ENCODE measurements around the gene CCDC30.

DNA sequence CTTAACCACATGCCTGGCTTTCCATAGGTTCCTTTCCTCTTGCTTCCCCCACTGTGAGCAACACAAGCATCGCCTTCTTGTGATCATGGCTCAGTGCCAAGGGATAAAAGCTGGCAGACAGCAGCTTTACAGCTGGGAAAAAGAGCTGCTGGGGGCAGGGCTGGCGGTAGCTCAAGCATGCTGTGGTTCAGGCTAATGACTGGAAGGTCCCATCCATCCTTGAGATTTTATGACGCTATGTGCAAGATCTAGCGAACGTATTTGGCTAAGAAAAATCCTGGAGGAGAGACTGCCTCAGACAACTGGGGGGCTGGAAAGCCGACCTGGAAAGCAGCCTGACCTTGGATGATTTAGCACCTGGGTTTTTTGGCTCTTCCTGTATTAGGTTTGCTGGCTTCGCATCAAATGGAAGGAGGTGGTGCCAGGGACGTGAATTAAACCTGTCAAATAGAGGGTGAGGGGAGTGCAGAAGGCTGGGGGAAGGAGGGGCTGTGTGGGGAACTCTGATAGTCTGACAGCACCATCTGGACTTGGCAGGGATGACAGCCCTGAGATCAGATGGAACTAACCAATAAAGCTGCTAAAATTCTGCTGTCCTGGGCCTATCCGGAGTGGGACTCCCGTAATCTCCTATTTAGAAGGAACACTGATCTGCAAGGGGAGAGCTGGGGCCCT is 42.0 kb upstream of the CCDC30 start:
- TF ChIP-seq, protein P1, sequence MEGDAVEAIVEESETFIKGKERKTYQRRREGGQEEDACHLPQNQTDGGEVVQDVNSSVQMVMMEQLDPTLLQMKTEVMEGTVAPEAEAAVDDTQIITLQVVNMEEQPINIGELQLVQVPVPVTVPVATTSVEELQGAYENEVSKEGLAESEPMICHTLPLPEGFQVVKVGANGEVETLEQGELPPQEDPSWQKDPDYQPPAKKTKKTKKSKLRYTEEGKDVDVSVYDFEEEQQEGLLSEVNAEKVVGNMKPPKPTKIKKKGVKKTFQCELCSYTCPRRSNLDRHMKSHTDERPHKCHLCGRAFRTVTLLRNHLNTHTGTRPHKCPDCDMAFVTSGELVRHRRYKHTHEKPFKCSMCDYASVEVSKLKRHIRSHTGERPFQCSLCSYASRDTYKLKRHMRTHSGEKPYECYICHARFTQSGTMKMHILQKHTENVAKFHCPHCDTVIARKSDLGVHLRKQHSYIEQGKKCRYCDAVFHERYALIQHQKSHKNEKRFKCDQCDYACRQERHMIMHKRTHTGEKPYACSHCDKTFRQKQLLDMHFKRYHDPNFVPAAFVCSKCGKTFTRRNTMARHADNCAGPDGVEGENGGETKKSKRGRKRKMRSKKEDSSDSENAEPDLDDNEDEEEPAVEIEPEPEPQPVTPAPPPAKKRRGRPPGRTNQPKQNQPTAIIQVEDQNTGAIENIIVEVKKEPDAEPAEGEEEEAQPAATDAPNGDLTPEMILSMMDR (IDR thresholded peaks at IDR 0.05; ENCODE audit: low read depth, low read length): no peak
- no peak for TF ChIP-seq EZH2phosphoT487 (IDR thresholded peaks at IDR 0.05; ENCODE audit: low read depth)
